ENCODE data around the gene KRTAP21-1.
"Not testable (repeated sequence)": the region's sequence is repeated elsewhere in the genome, so short reads cannot be mapped to it uniquely, and the experiment has no call there.

KRTAP21-1 gene

GRCh38 chr21:30755328-30755727 is at the start of gene KRTAP21-1:
Gene KRTAP21-1, minus strand, starts transcription at chr21:30755428. Its CDS starts 50 bp downstream, at chr21:30755378.
- H3K27me3 ChIP-seq (ENCODE audit: control insufficient read depth in 5 of 5, insufficient read depth in 4 of 5, low read length in 5 of 5); H3K27ac ChIP-seq (ENCODE audit: low read depth, low read length); H3K9ac ChIP-seq (ENCODE audit: low read length in 5 of 5); H3K4me3 ChIP-seq (ENCODE audit: low read depth in 1 of 5, low read length in 5 of 5); H3K9me3 ChIP-seq (ENCODE audit: control insufficient read depth in 5 of 5, low read length in 5 of 5); H3K36me3 ChIP-seq (ENCODE audit: control insufficient read depth in 5 of 5, insufficient read depth in 5 of 5, low read length in 5 of 5); H3K4me1 ChIP-seq (ENCODE audit: control insufficient read depth in 5 of 5, insufficient read depth in 5 of 5, low read length in 5 of 5): not testable (repeated sequence)

GRCh38 chr21:30800605-30801004 is 45.4 kb upstream of the KRTAP21-1 start:
- Histone ChIP-seq H3K9me3 (ENCODE audit: control insufficient read depth in 5 of 5, low read length in 5 of 5) (peaks cover 0 to 2% (median 0%) of the 10 kb centered on the region in 5 donors), H3K27ac (ENCODE audit: low read depth, low read length) (no peak overlapping the region), H3K9ac (ENCODE audit: low read length in 5 of 5) (no peak overlapping the region), H3K27me3 (ENCODE audit: control insufficient read depth in 5 of 5, insufficient read depth in 4 of 5, low read length in 5 of 5) (no peaks in the 10 kb centered on the region), H3K4me1 (ENCODE audit: control insufficient read depth in 5 of 5, insufficient read depth in 5 of 5, low read length in 5 of 5) (no peaks in the 10 kb centered on the region), H3K36me3 (ENCODE audit: control insufficient read depth in 5 of 5, insufficient read depth in 5 of 5, low read length in 5 of 5) (no peaks in the 10 kb centered on the region), H3K4me3 (ENCODE audit: low read depth in 1 of 5, low read length in 5 of 5) (no peak overlapping the region)

- no peak overlapping the region for H3K4me3 ChIP-seq (ENCODE audit: low read depth in 1 of 5, low read length in 5 of 5)
- H3K4me1 ChIP-seq (ENCODE audit: control insufficient read depth in 5 of 5, insufficient read depth in 5 of 5, low read length in 5 of 5): no peaks in the 10 kb centered on the region
- H3K9ac ChIP-seq (ENCODE audit: low read length in 5 of 5): no peak overlapping the region
- no peaks in the 10 kb centered on the region for H3K9me3 ChIP-seq (ENCODE audit: control insufficient read depth in 5 of 5, low read length in 5 of 5)
- no peaks in the 10 kb centered on the region for H3K36me3 ChIP-seq (ENCODE audit: control insufficient read depth in 5 of 5, insufficient read depth in 5 of 5, low read length in 5 of 5)
- no peak overlapping the region for H3K27ac ChIP-seq (ENCODE audit: low read depth, low read length)
- no peaks in the 10 kb centered on the region for H3K27me3 ChIP-seq (ENCODE audit: control insufficient read depth in 5 of 5, insufficient read depth in 4 of 5, low read length in 5 of 5)
Measured at GRCh38 chr21:30793581-30794314, 38.5 kb upstream of the KRTAP21-1 start.

- Histone ChIP-seq H3K27ac (ENCODE audit: low read depth, low read length) (no peak overlapping the region), H3K4me3 (ENCODE audit: low read depth in 1 of 5, low read length in 5 of 5) (no peak overlapping the region), H3K9ac (ENCODE audit: low read length in 5 of 5) (no peak overlapping the region), H3K9me3 (ENCODE audit: control insufficient read depth in 5 of 5, low read length in 5 of 5) (peaks cover 0 to 3% (median 0%) of the 10 kb centered on the region in 5 donors), H3K36me3 (ENCODE audit: control insufficient read depth in 5 of 5, insufficient read depth in 5 of 5, low read length in 5 of 5) (no peaks in the 10 kb centered on the region), H3K27me3 (ENCODE audit: control insufficient read depth in 5 of 5, insufficient read depth in 4 of 5, low read length in 5 of 5) (no peaks in the 10 kb centered on the region), H3K4me1 (ENCODE audit: control insufficient read depth in 5 of 5, insufficient read depth in 5 of 5, low read length in 5 of 5) (no peaks in the 10 kb centered on the region)
Measured at GRCh38 chr21:30779249-30779648, 24.0 kb upstream of the KRTAP21-1 start.

GRCh38 chr21:30769724-30770431 is 14.7 kb upstream of the KRTAP21-1 start:
- no peaks in the 10 kb centered on the region for H3K4me1 ChIP-seq (ENCODE audit: control insufficient read depth in 5 of 5, insufficient read depth in 5 of 5, low read length in 5 of 5)
- H3K27me3 ChIP-seq (ENCODE audit: control insufficient read depth in 5 of 5, insufficient read depth in 4 of 5, low read length in 5 of 5): no peaks in the 10 kb centered on the region
- H3K36me3 ChIP-seq (ENCODE audit: control insufficient read depth in 5 of 5, insufficient read depth in 5 of 5, low read length in 5 of 5): no peaks in the 10 kb centered on the region
- no peak overlapping the region for H3K4me3 ChIP-seq (ENCODE audit: low read depth in 1 of 5, low read length in 5 of 5)
- no peak overlapping the region for H3K27ac ChIP-seq (ENCODE audit: low read depth, low read length)
- H3K9ac ChIP-seq (ENCODE audit: low read length in 5 of 5): no peak overlapping the region
- H3K9me3 ChIP-seq (ENCODE audit: control insufficient read depth in 5 of 5, low read length in 5 of 5): peaks cover 0 to 1% (median 0%) of the 10 kb centered on the region in 5 donors

GRCh38 chr21:30760776-30761175 is 5.5 kb upstream of the KRTAP21-1 start:
- no peak overlapping the region for H3K4me3 ChIP-seq (ENCODE audit: low read depth in 1 of 5, low read length in 5 of 5)
- no peaks in the 10 kb centered on the region for H3K9me3 ChIP-seq (ENCODE audit: control insufficient read depth in 5 of 5, low read length in 5 of 5)
- H3K36me3 ChIP-seq (ENCODE audit: control insufficient read depth in 5 of 5, insufficient read depth in 5 of 5, low read length in 5 of 5): no peaks in the 10 kb centered on the region

GRCh38 chr21:30758306-30758705 is 3.1 kb upstream of the KRTAP21-1 start:
- peaks cover 0 to 3% (median 0%) of the 10 kb centered on the region in 5 donors for H3K9me3 ChIP-seq (ENCODE audit: control insufficient read depth in 5 of 5, low read length in 5 of 5)
- no peaks in the 10 kb centered on the region for H3K4me1 ChIP-seq (ENCODE audit: control insufficient read depth in 5 of 5, insufficient read depth in 5 of 5, low read length in 5 of 5)
- H3K27ac ChIP-seq (ENCODE audit: low read depth, low read length): no peak overlapping the region
- no peak overlapping the region for H3K9ac ChIP-seq (ENCODE audit: low read length in 5 of 5)
- no peaks in the 10 kb centered on the region for H3K36me3 ChIP-seq (ENCODE audit: control insufficient read depth in 5 of 5, insufficient read depth in 5 of 5, low read length in 5 of 5)
- no peaks in the 10 kb centered on the region for H3K27me3 ChIP-seq (ENCODE audit: control insufficient read depth in 5 of 5, insufficient read depth in 4 of 5, low read length in 5 of 5)
- H3K4me3 ChIP-seq (ENCODE audit: low read depth in 1 of 5, low read length in 5 of 5): no peak overlapping the region

More at GRCh38 chr21:30760776-30761175, 5.5 kb upstream of the KRTAP21-1 start:
- H3K27me3 ChIP-seq (ENCODE audit: control insufficient read depth in 5 of 5, insufficient read depth in 4 of 5, low read length in 5 of 5): no peaks in the 10 kb centered on the region
- no peaks in the 10 kb centered on the region for H3K4me1 ChIP-seq (ENCODE audit: control insufficient read depth in 5 of 5, insufficient read depth in 5 of 5, low read length in 5 of 5)
- H3K27ac ChIP-seq (ENCODE audit: low read depth, low read length): no peak overlapping the region
- H3K9ac ChIP-seq (ENCODE audit: low read length in 5 of 5): no peak overlapping the region

- no peaks in the 10 kb centered on the region for H3K27me3 ChIP-seq (ENCODE audit: control insufficient read depth in 5 of 5, insufficient read depth in 4 of 5, low read length in 5 of 5)
- H3K36me3 ChIP-seq (ENCODE audit: control insufficient read depth in 5 of 5, insufficient read depth in 5 of 5, low read length in 5 of 5): no peaks in the 10 kb centered on the region
- no peaks in the 10 kb centered on the region for H3K4me1 ChIP-seq (ENCODE audit: control insufficient read depth in 5 of 5, insufficient read depth in 5 of 5, low read length in 5 of 5)
- no peak within 1 kb of the TSS for H3K4me3 ChIP-seq (ENCODE audit: low read depth in 1 of 5, low read length in 5 of 5)
- H3K9ac ChIP-seq (ENCODE audit: low read length in 5 of 5): no peak within 1 kb of the TSS
- H3K9me3 ChIP-seq (ENCODE audit: control insufficient read depth in 5 of 5, low read length in 5 of 5): peaks cover 0 to 3% (median 0%) of the 10 kb centered on the region in 5 donors
- H3K27ac ChIP-seq (ENCODE audit: low read depth, low read length): no peak within 1 kb of the TSS
Measured at GRCh38 chr21:30747159-30747558, 8.1 kb downstream of the KRTAP21-1 start, which contains the start of gene KRTAP21-2. Gene KRTAP21-2, minus strand, starts transcription at chr21:30747259. Its CDS starts 57 bp downstream, at chr21:30747202.

- Histone ChIP-seq H3K4me1 (ENCODE audit: control insufficient read depth in 5 of 5, insufficient read depth in 5 of 5, low read length in 5 of 5) (no peaks in the 10 kb centered on the region), H3K9ac (ENCODE audit: low read length in 5 of 5) (no peak overlapping the region), H3K36me3 (ENCODE audit: control insufficient read depth in 5 of 5, insufficient read depth in 5 of 5, low read length in 5 of 5) (no peaks in the 10 kb centered on the region)
Measured at GRCh38 chr21:30740462-30740861, 14.8 kb downstream of the KRTAP21-1 start.

GRCh38 chr21:30733026-30733425 is 22.2 kb downstream of the KRTAP21-1 start:
- no peaks in the 10 kb centered on the region for H3K36me3 ChIP-seq (ENCODE audit: control insufficient read depth in 5 of 5, insufficient read depth in 5 of 5, low read length in 5 of 5)
- no peaks in the 10 kb centered on the region for H3K27me3 ChIP-seq (ENCODE audit: control insufficient read depth in 5 of 5, insufficient read depth in 4 of 5, low read length in 5 of 5)
- no peaks in the 10 kb centered on the region for H3K9me3 ChIP-seq (ENCODE audit: control insufficient read depth in 5 of 5, low read length in 5 of 5)
- no peak overlapping the region for H3K9ac ChIP-seq (ENCODE audit: low read length in 5 of 5)
- H3K4me3 ChIP-seq (ENCODE audit: low read depth in 1 of 5, low read length in 5 of 5): no peak overlapping the region
- no peaks in the 10 kb centered on the region for H3K4me1 ChIP-seq (ENCODE audit: control insufficient read depth in 5 of 5, insufficient read depth in 5 of 5, low read length in 5 of 5)
- H3K27ac ChIP-seq (ENCODE audit: low read depth, low read length): no peak overlapping the region

More at GRCh38 chr21:30740462-30740861, 14.8 kb downstream of the KRTAP21-1 start:
- Histone ChIP-seq H3K27ac (ENCODE audit: low read depth, low read length) (no peak overlapping the region), H3K9me3 (ENCODE audit: control insufficient read depth in 5 of 5, low read length in 5 of 5) (peaks cover 0 to 7% (median 0%) of the 10 kb centered on the region in 5 donors), H3K27me3 (ENCODE audit: control insufficient read depth in 5 of 5, insufficient read depth in 4 of 5, low read length in 5 of 5) (no peaks in the 10 kb centered on the region), H3K4me3 (ENCODE audit: low read depth in 1 of 5, low read length in 5 of 5) (no peak overlapping the region)

Measured in subcutaneous abdominal adipose tissue (tissue), 5 donors.